Occipital lobe (tissue), 2 donors: Measurements from ENCODE around the gene GARIN1A. TPM values are rescaled to one million over a fixed set of nuclear protein-coding genes. Genes with fewer than 3 reads are reported as not detected.
"Not testable (repeated sequence)": the region's sequence is repeated elsewhere in the genome, so short reads cannot be mapped to it uniquely, and the experiment has no call there.

Source experiments
- DNase-seq: peaks from one replicate; lab custom pipeline; 2025; lab: John Stamatoyannopoulos, UW
- total RNA-seq: library from RNA; depleted of rRNA; stranded (reverse); fragments of >200 nt; gene quantifications from one replicate; pipeline ENCODE4 v1.2.3, GENCODE V29; 2014

The GARIN1A gene
- 1.7 TPM for total RNA-seq

GRCh38 chr7:128671992-128672391, at the start of gene GARIN1A:
Gene GARIN1A, plus strand, starts transcription at chr7:128672292. Its CDS starts 106 bp downstream, at chr7:128672398.
- DNase-seq, result no peak

DNA sequence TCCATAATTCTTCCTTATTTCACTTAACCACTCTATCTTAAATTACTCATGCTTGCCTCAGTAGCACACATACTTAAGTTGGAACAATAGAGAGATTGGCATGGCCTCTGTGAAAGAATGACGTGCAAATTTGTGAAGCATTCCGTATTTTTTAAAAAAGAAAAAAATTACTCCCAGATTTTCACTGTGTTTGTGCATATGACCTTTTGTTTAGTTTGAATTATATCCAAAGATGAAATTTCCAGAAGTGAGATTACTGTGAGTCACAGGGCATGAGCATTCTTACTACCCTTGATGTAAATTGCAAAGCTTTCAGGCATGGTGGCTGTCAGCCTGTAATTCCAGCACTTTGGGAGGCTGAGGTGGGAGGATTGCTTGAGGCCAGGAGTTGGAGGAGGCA, 45.0 kb upstream of the GARIN1A start:
- DNase-seq, result not testable (repeated sequence)

DNA sequence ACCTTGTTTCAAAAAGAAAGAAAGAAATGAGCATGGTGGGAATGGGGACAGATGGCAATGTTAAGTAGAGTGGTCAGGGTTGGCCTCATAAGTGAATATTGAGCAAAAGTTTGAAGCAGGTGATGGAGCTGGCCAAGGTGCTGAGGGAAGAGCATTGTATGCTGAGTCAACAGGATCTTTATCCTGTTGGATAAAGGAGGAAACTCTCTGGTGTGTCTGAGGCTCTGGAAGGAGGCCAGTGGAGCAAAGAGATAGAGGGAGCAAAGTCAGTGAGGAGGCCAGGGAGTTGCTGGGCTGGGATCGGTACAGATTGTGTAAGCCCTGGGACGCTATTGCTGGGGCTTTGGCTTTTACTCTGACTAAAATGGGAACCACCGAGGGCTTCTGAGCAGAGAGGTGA, 38.2 kb upstream of the GARIN1A start:
- DNase-seq, result not testable (repeated sequence)

- DNase-seq, result not testable (repeated sequence)
Measured at GRCh38 chr7:128645206-128645605, 26.9 kb upstream of the GARIN1A start.

- not testable (repeated sequence) for DNase-seq
Measured at GRCh38 chr7:128645844-128646243, 26.2 kb upstream of the GARIN1A start.

- not testable (repeated sequence) for DNase-seq
Measured at GRCh38 chr7:128646877-128647276, 25.2 kb upstream of the GARIN1A start.

DNA sequence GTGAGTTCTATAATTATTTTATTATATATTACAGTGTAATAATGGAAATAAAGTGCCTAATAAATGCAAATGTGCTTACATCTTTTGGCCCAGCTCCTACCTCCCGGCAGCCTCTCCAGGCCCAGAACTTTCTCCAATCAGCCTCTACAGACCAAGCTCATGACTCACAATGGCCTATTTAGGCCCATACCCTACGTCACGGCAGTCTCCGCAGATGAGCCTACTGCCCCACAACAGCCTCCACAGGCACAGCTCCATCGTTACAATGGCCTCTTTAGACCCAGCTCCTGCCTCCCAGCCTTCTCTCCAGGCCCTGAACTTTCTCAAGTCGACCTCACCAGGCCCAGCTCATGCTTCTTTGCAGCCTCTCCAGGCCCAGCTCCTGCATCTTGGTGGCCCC, 21.0 kb upstream of the GARIN1A start:
- DNase-seq, result not testable (repeated sequence)

DNA sequence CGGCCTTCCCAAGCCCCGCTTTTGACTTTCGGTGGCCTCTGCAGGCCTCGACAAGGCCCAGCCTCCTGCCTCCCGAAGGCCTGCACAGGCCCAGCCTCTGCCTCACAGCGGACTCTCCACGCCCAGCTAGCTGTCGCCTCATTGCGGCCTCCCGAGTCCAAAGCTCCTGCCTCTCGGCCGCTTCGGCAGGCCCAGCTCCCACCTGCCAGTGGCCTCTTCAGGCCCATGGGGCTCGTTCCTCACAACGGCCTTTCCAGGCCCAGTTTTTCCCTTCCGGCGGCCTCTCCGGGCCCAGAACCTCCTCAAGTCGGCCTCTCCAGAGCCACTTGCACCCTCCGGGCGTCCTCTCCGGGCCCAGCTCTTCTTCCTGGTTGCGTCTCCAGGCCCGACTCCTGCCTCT, 19.5 kb upstream of the GARIN1A start:
- DNase-seq, result not testable (repeated sequence)

GRCh38 chr7:128653197-128653596, 18.9 kb upstream of the GARIN1A start:
- not testable (repeated sequence) for DNase-seq

DNA sequence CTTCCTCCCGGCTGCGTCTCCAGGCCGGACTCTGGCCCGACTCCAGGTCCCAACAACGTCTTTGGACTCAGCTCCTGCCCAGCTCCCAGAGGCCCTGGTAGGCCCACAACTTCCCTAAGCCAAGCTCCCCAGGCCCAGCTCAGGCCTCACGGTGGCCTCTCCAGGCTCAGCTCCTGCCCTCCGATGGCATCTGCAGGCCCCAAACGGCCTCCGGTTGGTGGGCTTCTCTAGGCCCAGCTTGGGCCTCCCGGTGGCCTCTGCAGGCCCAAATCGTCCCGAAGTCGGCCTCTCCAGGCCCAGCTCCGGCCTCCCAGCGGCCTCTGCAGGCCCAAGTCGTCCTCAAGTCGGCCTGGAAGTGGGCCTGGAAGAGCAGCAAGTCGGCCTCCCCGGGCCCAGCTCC, 18.0 kb upstream of the GARIN1A start:
- DNase-seq, result not testable (repeated sequence)

- DNase-seq, result not testable (repeated sequence)
Measured at GRCh38 chr7:128654501-128654900, 17.6 kb upstream of the GARIN1A start.

GRCh38 chr7:128658428-128658827, 13.7 kb upstream of the GARIN1A start:
- not testable (repeated sequence) for DNase-seq

GRCh38 chr7:128660596-128660995, 11.5 kb upstream of the GARIN1A start:
- DNase-seq, result no peak

DNA sequence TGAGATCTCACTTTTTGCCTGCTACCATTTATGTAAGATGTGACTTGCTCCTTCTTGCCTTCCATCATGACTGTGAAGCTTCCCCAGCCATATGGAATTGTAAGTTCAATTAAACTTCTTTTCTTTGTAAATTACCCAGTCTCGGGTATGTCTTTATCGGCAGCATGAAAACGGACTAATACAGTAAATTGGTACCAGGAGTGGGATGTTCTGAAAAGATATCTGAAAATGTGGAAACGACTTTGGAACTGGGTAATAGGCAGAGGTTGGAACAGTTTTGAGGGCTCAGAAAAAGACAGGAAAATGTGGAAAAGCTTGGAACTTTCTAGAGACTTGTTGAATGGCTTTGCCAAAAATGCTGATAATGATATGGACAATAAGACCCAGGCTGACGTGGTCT, 10.6 kb upstream of the GARIN1A start:
- DNase-seq, result no peak

DNA sequence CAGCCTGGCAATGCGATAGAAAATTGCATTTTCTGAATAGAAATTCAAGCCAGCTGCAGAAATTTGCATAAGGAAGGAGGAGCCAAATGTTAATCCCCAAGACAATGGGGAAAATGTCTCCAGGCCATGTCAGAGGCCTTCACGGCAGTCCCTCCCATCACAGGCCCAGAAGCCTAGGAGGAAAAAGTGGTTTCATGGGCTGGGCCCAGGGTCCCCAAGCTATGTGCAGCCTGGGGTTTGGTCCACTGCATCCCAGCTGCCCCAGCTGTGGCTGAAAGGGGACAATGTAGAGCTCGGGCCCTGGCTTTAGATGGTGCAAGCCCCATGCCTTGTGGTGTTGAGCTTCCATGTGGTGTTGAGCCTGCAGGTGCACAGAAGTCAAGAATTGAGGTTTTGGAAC, 10.0 kb upstream of the GARIN1A start:
- no peak for DNase-seq

DNA sequence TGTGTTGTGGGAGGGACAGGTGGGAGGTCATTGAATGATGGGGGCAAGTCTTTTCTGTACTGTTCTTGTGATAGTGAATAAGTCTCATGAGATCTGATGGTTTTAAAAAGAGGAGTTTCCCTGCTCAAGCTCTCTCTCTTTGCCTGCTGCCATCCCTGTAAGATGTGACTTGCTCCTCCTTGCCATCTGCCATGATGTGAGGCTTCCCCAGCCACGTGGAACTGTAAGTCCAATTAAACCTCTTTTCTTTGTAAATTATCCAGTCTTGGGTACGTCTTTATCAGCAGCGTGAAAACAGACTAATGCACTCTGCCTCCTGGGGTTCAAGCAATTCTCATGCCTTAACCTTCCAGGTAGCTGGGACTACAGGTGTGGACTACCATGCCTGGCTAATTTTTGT, 8.9 kb upstream of the GARIN1A start:
- DNase-seq, result not testable (repeated sequence)

DNA sequence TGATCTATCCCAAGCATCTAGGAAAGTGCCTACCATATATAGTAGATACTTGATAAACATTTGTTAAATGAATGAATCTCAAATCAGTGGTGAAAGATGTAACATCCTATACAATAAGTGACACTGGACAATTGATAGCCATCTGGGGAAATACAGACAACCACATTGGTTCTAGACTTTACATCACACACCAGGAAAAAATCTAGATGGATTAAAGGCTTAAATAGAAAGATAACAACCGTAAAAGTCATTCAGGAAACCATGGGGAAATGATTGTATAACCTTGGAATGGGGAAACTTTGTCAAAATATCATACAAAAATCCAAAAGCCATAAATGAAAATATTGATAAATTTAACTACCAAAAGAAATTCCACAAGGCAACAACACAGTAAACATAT, 7.0 kb upstream of the GARIN1A start:
- DNase-seq, result no peak

- no peak for DNase-seq
Measured at GRCh38 chr7:128666200-128666599, 5.9 kb upstream of the GARIN1A start.

DNA sequence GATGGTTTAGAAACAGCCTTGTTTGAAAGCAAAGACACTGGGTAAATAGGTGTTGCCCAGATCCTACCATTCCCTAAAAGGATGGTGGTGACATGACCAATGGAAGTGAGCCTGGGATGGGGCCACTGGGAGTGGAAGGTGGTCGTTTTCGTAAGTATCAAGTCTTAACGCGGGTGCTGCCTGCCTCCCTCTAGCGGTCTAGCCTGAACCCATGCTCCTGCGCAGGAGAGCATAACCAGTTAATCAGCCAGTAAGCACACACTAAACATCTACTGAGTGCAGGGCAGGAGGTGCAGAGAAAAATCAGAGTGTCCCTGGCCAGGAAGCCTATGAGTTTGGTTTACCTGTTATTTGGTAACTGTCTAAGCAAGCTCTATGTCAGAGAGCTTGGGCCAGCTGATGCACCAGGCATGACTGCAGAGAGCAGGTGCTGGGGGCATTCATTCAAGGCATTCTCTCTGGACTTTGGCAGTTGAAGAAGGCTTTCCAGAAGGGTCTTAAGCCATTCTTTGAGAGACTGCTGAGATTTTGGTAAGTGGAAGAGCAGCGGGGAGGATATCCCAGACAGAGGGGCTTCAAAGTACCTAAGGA, 930 bp downstream of the GARIN1A start:
- no peak for DNase-seq

- no peak for DNase-seq
Measured at GRCh38 chr7:128673571-128673970, 1.5 kb downstream of the GARIN1A start.

- no peak for DNase-seq
Measured at GRCh38 chr7:128676665-128677064, 4.6 kb downstream of the GARIN1A start.

DNA sequence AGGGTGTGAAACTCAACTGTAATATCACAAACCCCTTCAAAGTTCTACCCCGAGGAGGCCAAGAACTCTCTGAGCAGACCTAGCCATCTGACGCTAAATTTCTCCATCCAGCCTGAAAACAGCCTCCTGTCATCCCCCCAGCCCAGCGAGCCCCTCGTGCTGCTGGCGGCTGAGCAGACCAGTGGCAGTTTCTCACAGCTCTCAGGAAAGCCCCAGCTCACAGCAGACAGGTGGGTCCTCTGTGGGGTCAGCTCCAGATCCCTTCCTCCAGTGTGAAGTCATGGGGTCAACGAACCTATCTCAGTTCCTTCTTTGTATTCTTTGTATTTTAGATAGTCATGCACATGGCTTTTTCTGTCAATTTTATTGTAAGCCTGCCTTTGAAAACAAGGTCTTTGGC, 7.8 kb downstream of the GARIN1A start:
- DNase-seq, result no peak

DNA sequence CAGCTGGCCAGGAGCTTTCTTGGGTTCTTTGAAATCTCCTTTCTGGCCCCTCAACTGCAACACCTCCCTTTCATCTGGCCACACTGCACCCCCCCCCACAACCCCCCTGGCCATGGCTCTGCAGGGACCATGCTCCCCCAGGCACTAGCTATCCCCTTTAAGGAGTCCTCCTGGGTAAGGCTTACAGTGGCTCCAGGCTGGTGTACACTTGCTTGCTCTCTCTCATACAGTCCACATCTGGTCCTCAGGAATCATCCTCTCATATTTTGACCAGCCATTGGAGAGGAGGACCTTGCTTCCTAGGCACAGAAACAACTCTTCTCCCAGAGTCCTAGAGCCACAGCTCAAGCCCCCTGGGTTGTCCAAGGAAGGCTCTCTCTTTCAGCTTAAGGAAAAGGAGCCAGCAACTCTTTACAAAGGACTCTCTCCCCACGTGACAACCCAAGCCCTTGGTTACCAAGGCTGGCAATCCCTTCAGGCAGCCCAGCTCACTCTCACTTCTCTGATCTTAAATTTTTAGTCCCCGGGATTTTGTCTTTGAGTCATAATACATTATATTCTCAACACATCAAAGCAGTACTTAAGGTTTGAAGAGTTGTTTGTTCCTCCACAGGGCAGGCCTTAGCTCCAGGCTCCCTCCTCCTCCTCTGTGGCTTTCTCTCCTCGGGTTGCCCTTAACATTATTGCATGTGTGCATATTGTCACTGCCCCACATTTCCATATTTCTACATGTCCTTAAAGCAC, 9.9 kb downstream of the GARIN1A start:
- DNase-seq, result no peak
